SU-DHL-6 (cell line): ENCODE measurements around the gene HPD.

Source experiments
- EZH2phosphoT487 ChIP-seq: fragments of 200-600 bp; sonication (generic), shearing (Covaris generic); conservative IDR thresholded peaks from 2 replicates; pipeline ENCODE4 v1.6.1; 2018; ENCODE audit warnings: mild to moderate bottlenecking, antibody characterized with exemption, low read length, moderate library complexity, mixed read lengths
- TF ChIP-seq, protein P1 (sequence below): fragments of 200-600 bp; sonication (generic); IDR thresholded peaks from one replicate; pipeline ENCODE4 v1.5.1; 2017; ENCODE audit warnings: antibody characterized with exemption, mild to moderate bottlenecking, low read length, moderate library complexity; ENCODE audit not compliant: insufficient read depth, poor library complexity, severe bottlenecking

DNA sequence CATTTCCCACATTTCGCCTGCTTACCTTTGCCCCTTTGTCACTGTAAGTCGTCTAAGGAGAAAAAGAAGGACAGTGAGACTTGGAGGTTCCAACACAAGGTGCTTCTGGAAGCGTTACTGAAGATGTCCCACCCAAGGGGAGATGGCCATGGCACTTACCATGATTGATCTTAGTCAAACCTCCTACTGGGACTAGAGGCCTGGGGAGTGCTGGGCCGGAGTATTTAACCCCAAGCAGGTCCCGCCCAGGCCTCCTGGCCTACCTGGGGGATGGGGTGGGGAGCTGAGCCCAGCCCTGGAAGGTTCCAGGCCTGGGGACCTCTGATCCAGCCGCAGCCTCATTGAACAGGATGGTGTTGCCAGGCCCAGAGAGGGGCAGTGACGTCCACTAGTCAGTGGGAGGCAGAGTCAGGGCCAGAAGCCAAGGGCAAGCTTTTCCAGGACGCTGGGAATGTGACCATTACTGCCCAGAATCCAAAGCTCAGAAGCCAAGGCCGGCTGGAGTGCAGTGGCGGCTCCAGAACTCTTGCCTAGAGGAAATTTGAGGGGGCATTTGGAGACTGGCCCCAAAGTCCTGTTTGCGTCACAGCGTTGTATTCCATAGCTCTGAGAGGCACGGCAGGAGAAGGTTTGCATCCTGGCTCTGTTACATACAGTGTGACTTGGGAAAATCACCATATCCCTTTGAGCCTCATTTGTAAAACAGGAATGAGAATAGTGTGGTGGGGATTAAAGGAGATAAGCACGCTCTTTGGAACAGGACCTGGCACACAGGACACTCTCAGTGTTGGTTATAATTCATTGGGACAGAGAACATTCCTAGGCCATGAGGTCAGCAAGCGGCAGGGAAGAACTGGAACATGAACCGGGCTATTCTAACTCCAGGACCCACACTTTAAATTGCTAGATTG lies at the start of gene HPD:
- TF ChIP-seq, protein P1, sequence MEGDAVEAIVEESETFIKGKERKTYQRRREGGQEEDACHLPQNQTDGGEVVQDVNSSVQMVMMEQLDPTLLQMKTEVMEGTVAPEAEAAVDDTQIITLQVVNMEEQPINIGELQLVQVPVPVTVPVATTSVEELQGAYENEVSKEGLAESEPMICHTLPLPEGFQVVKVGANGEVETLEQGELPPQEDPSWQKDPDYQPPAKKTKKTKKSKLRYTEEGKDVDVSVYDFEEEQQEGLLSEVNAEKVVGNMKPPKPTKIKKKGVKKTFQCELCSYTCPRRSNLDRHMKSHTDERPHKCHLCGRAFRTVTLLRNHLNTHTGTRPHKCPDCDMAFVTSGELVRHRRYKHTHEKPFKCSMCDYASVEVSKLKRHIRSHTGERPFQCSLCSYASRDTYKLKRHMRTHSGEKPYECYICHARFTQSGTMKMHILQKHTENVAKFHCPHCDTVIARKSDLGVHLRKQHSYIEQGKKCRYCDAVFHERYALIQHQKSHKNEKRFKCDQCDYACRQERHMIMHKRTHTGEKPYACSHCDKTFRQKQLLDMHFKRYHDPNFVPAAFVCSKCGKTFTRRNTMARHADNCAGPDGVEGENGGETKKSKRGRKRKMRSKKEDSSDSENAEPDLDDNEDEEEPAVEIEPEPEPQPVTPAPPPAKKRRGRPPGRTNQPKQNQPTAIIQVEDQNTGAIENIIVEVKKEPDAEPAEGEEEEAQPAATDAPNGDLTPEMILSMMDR, result no peak
- no peak for TF ChIP-seq EZH2phosphoT487
